ENCODE results near the gene EBF4.

EBF4 gene

GRCh38 chr20:2692036-2692885 lies at the start of gene EBF4:
Gene EBF4 (plus strand): TSS chr20:2692780. CDS start chr20:2693646, 866 bp downstream.
- no peak for DNase-seq (ENCODE audit: low read depth in 3 of 3, low spot score in 1 of 3)

- no peak for DNase-seq (ENCODE audit: low read depth in 3 of 3, low spot score in 1 of 3)
Measured at GRCh38 chr20:2643708-2644107, 48.9 kb upstream of the EBF4 start.

GRCh38 chr20:2651772-2652723 lies 40.5 kb upstream of the EBF4 start, which contains the start of gene NOP56:
Gene NOP56 (plus strand): TSS chr20:2652632. CDS start chr20:2652661, 29 bp downstream.
- DNase-seq (ENCODE audit: low read depth in 3 of 3, low spot score in 1 of 3), result peak; percentile 88 to 96 (median 94)

GRCh38 chr20:2652724-2653555 lies 39.6 kb upstream of the EBF4 start:
- DNase-seq (ENCODE audit: low read depth in 3 of 3, low spot score in 1 of 3), result peak in 1 of 3 donors; percentile 40

- DNase-seq (ENCODE audit: low read depth in 3 of 3, low spot score in 1 of 3), result no peak
Measured at GRCh38 chr20:2653556-2654383, 38.8 kb upstream of the EBF4 start.

GRCh38 chr20:2654384-2654822 lies 38.2 kb upstream of the EBF4 start:
- no peak for DNase-seq (ENCODE audit: low read depth in 3 of 3, low spot score in 1 of 3)

- DNase-seq (ENCODE audit: low read depth in 3 of 3, low spot score in 1 of 3), result no peak
Measured at GRCh38 chr20:2654831-2655230, 37.7 kb upstream of the EBF4 start.

GRCh38 chr20:2655331-2656116 lies 37.1 kb upstream of the EBF4 start:
- DNase-seq (ENCODE audit: low read depth in 3 of 3, low spot score in 1 of 3), result no peak

GRCh38 chr20:2656471-2657117 lies 36.0 kb upstream of the EBF4 start:
- DNase-seq (ENCODE audit: low read depth in 3 of 3, low spot score in 1 of 3), result no peak

- no peak for DNase-seq (ENCODE audit: low read depth in 3 of 3, low spot score in 1 of 3)
Measured at GRCh38 chr20:2657241-2657640, 35.3 kb upstream of the EBF4 start.

- DNase-seq (ENCODE audit: low read depth in 3 of 3, low spot score in 1 of 3), result no peak
Measured at GRCh38 chr20:2657674-2658073, 34.9 kb upstream of the EBF4 start.

- DNase-seq (ENCODE audit: low read depth in 3 of 3, low spot score in 1 of 3), result no peak
Measured at GRCh38 chr20:2658414-2659354, 33.9 kb upstream of the EBF4 start.

- DNase-seq (ENCODE audit: low read depth in 3 of 3, low spot score in 1 of 3), result no peak
Measured at GRCh38 chr20:2659547-2659946, 33.0 kb upstream of the EBF4 start.

GRCh38 chr20:2663364-2663886 lies 29.2 kb upstream of the EBF4 start:
- no peak for DNase-seq (ENCODE audit: low read depth in 3 of 3, low spot score in 1 of 3)

- DNase-seq (ENCODE audit: low read depth in 3 of 3, low spot score in 1 of 3), result peak; percentile 60 to 83 (median 78)
Measured at GRCh38 chr20:2663887-2664719, 28.5 kb upstream of the EBF4 start, which contains the start of gene IDH3B. Gene IDH3B (minus strand): TSS chr20:2664216. CDS start chr20:2664188, 28 bp downstream.

- no peak for DNase-seq (ENCODE audit: low read depth in 3 of 3, low spot score in 1 of 3)
Measured at GRCh38 chr20:2671977-2672376, 20.6 kb upstream of the EBF4 start.
